Rectal smooth muscle tissue (tissue), 1 donor: ENCODE measurements around the gene CRYBG1.

Source experiments
- H3K27ac ChIP-seq: one replicate; pipeline ENCODE4 v1.7.0; 2013; ENCODE audit warnings: low read depth, low read length, inconsistent platforms
- H3K27me3 ChIP-seq: one replicate; pipeline ENCODE4 v1.7.0; 2013; ENCODE audit warnings: low read length; ENCODE audit not compliant: control insufficient read depth, insufficient read depth
- H3K36me3 ChIP-seq: one replicate; pipeline ENCODE4 v1.7.0; 2013; ENCODE audit warnings: low read length; ENCODE audit not compliant: control insufficient read depth, insufficient read depth
- H3K4me1 ChIP-seq: one replicate; pipeline ENCODE4 v1.7.0; 2013; ENCODE audit warnings: low read length; ENCODE audit not compliant: control insufficient read depth, insufficient read depth
- H3K4me3 ChIP-seq: one replicate; pipeline ENCODE4 v1.7.0; 2013; ENCODE audit warnings: low read length
- H3K9ac ChIP-seq: one replicate; pipeline ENCODE4 v1.7.0; 2013; ENCODE audit warnings: low read length

Gene CRYBG1

DNA sequence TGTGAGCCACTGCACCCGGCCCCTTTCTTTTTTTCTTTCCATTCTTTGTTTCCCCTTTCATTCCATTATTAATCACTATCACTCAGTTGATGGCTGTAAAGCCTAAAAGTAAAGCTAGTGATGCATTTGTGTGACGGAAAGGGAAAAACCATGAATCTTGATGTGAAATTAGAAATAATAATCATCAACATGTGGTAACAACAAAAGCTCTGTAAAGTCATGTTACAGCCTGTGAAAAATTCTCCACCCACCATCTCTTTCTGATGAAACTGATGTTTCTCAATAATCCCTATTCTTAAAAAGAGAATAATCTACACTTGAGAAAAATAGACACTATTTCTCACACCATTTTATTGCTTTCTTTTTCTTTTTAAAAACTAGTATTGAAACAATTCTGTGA lies 80.0 kb downstream of the CRYBG1 start:
- no peak overlapping the region for H3K27ac ChIP-seq
- H3K4me1 ChIP-seq = no peaks in the 10 kb centered on the region
- no peak overlapping the region for H3K4me3 ChIP-seq
- no peak overlapping the region for H3K9ac ChIP-seq
- H3K36me3 ChIP-seq = no peaks in the 10 kb centered on the region
- H3K27me3 ChIP-seq = no peaks in the 10 kb centered on the region

DNA sequence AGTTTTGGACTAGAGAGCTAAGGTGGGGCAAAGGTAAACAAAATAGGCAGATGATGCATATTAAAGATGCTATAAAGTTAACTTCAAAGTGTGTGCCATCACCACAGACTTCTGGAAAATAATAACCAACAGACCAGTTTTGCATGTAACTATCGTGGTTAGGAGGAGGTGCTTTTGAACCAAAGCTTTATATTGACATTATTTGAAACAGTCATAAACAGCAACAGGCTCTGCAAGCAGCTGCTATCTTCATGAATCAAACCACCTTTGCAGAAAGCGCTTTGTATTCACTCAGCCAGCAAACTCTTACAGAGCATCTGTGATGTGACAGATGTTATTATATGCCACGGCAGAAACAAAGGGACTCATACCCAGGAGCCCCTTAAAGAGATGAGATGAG lies 81.9 kb downstream of the CRYBG1 start:
- H3K4me1 ChIP-seq = no peaks in the 10 kb centered on the region
- no peak overlapping the region for H3K27ac ChIP-seq
- H3K36me3 ChIP-seq = no peaks in the 10 kb centered on the region
- H3K4me3 ChIP-seq = no peak overlapping the region
- H3K27me3 ChIP-seq = no peaks in the 10 kb centered on the region
- no peak overlapping the region for H3K9ac ChIP-seq

DNA sequence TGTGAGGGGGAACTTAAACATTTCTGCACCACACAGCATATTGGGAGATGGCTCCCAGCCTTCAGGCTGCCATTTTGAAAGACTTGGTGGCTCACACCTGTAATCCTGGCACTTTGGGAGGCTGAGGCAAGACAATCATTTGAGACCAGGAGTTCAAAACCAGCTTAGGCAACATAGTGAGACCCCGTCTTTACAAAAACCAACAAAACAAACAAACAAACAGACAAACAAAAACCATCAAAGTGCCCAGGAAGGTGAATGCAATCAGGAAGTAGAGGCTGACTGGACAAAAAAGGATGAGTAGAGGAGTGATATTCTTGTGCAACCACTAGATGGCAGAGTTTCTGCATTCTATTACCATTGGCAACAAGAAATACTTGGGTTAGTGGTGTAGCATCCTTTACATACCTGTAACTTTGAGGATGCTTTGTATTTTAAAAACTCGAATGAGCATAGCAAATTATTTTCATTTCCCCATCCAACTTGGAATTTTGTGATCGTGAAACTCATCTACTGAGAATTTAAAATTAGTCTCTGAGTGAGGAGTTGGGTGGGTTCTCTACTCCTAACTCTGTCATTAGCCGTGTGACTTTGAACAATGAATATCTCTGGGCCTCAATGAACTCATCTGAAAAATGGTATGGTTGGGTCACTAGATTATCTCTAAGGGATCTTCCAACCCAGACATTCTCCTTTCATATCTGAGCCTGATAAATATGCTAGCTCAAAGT lies 84.4 kb downstream of the CRYBG1 start:
- H3K9ac ChIP-seq = no peak overlapping the region

DNA sequence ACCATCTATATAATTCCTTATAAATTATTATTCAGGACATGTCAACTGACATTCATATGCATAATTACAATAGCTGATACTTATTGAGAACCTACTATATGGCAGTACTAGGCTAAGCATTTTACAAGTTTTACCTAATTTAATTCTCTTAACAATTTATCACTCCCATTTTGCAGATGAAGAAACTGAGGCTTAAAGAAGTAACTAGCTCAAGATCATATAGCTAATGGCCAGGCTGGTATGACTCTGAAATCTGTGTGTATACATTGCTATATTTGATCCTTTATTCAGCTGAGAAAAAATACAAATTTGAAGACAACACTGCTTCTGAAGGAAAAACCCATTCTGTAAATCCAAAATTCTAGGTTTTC lies 85.0 kb downstream of the CRYBG1 start:
- Histone ChIP-seq H3K9ac (no peak overlapping the region), H3K27me3 (no peaks in the 10 kb centered on the region), H3K27ac (no peak overlapping the region), H3K36me3 (no peaks in the 10 kb centered on the region), H3K4me3 (no peak overlapping the region), H3K4me1 (no peaks in the 10 kb centered on the region)

More for the DNA sequence above, 84.4 kb downstream of the CRYBG1 start:
- Histone ChIP-seq H3K27ac (no peak overlapping the region), H3K4me1 (no peaks in the 10 kb centered on the region), H3K27me3 (no peaks in the 10 kb centered on the region), H3K4me3 (no peak overlapping the region), H3K36me3 (no peaks in the 10 kb centered on the region)

DNA sequence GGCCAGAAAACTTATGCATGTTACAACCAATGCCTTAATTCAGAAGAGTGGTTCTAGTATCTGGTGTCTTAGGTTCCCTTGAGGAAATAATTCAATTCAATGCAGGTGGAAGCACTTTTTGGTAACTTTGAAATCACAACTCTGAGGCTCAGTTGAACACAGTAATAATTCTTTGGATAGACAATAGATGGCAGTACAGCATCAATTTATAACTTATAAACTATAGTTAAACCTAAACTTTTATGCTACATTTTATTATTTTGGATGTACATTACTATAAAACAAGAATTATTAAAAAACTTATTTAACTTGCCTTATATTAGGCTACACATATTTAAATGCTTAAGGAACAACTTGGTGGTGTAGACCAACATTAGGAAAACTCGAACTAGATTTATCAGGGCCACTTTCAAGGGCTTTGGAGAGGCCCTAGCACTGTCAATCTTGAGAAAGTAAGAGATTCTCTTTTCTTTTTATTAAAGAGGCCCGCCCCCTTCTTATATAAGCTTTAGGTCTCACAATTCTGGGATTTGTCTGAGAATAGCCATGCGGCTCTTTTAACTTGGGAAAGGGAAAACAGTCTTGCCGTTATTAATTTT lies 85.9 kb downstream of the CRYBG1 start:
- Histone ChIP-seq H3K27ac (no peak overlapping the region), H3K9ac (no peak overlapping the region), H3K4me3 (no peak overlapping the region), H3K36me3 (no peaks in the 10 kb centered on the region), H3K4me1 (no peaks in the 10 kb centered on the region), H3K27me3 (no peaks in the 10 kb centered on the region)

DNA sequence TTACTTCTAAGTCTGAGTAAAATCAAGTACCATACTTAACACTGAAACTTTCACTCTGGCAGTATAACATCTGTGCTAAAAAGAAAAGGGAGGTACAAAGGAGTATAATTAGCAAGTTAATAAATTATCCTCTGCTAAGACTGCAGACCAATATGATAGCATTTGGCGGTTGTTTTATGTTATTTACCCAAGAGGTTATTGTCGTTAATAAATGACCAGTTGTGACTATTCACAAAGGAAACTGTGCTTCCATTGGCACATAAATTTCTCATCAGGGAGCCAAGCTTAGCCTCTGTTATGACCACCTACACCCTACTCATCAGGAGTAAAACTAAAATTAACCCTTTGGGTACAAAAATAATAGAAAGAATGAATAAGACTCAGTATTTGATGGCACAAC lies 86.5 kb downstream of the CRYBG1 start:
- no peak overlapping the region for H3K27ac ChIP-seq
- H3K4me3 ChIP-seq = no peak overlapping the region
- no peaks in the 10 kb centered on the region for H3K27me3 ChIP-seq
- no peaks in the 10 kb centered on the region for H3K36me3 ChIP-seq
- H3K4me1 ChIP-seq = no peaks in the 10 kb centered on the region
- no peak overlapping the region for H3K9ac ChIP-seq

DNA sequence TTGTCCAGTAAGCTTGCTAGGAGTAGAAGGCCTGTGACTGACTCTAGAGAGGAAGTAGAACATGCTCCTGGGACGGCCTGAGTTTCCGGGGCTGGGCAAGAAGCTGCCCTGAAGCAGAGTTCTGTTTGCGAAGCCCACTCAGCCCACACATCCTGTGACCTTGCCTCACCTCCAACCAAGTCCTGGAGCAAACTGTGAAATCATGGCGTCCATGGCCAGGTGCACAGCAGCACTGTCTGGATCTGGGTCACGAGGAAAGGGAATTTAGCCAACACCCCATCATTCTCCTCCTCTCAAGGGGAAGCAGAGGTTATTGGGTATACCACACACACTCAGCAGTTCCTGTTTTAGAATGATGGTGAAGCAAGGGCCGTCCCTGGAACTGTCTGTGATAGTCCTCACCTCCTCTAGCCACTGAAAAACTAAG lies 87.5 kb downstream of the CRYBG1 start:
- Histone ChIP-seq H3K4me3 (no peak overlapping the region), H3K27me3 (no peaks in the 10 kb centered on the region), H3K4me1 (no peaks in the 10 kb centered on the region), H3K36me3 (no peaks in the 10 kb centered on the region), H3K9ac (no peak overlapping the region), H3K27ac (no peak overlapping the region)

DNA sequence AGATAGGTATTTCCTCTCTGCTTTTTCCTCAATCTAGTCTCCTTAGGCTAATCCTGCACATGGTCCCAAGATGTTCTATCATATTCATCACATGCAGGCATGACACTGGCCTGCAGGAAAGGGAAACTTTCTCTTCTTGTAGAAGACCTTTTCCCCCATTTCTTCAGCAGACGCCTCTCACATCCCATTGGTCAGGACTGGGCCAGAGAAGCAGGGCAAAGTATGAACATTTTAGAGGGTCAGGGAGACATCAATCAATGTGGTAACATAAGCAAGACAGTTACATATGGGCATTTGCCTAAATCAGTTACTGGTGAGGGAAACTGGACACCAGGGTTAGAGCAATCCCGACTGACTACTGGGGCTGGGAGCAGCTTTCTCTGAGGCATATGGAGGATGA lies 90.1 kb downstream of the CRYBG1 start:
- H3K27me3 ChIP-seq = no peaks in the 10 kb centered on the region
- H3K4me1 ChIP-seq = no peaks in the 10 kb centered on the region
- H3K27ac ChIP-seq = no peak overlapping the region
- no peaks in the 10 kb centered on the region for H3K36me3 ChIP-seq
- H3K9ac ChIP-seq = no peak overlapping the region
- H3K4me3 ChIP-seq = no peak overlapping the region

DNA sequence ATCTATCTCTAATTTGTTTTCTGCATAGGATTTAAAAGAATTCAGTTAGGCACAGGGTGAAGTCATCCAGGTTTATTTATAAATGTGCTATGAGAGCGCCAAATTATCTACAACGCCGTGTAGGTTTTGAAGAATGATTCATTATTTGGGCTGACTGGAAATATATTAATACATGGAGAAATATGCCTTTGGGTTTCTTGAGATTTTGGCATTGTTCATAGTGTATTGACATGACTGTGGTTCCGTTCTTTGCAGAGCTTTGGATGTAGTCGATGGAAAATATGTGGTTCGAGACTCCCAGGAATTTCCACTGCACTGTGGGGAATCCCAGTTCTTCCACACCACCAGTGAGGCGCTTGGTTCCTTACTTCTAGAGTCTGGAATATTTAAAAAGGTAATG lies 90.9 kb downstream of the CRYBG1 start:
- Histone ChIP-seq H3K36me3 (no peaks in the 10 kb centered on the region), H3K4me1 (no peaks in the 10 kb centered on the region), H3K4me3 (no peak overlapping the region), H3K9ac (no peak overlapping the region), H3K27ac (no peak overlapping the region), H3K27me3 (no peaks in the 10 kb centered on the region)

DNA sequence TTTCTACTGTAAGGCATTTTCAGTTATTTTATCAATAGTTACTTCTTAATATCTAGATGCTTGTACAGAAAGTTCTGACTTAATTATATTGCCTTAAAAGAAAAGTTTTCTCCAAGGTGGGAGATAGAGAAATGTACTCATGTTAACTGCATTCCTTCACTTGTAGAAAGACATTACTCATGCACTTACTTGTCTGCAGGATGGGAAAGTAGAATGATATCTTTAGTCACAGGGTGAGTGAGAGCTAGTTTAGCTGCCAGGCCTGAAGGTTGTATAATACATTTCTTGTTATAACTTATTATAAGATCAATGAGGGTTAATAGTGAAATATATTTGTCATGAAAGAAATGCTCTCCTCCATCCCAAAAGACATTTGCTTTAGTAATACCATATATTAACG lies 92.1 kb downstream of the CRYBG1 start:
- Histone ChIP-seq H3K4me3 (no peak overlapping the region), H3K4me1 (no peaks in the 10 kb centered on the region), H3K27me3 (no peaks in the 10 kb centered on the region), H3K36me3 (no peaks in the 10 kb centered on the region), H3K27ac (no peak overlapping the region), H3K9ac (no peak overlapping the region)

DNA sequence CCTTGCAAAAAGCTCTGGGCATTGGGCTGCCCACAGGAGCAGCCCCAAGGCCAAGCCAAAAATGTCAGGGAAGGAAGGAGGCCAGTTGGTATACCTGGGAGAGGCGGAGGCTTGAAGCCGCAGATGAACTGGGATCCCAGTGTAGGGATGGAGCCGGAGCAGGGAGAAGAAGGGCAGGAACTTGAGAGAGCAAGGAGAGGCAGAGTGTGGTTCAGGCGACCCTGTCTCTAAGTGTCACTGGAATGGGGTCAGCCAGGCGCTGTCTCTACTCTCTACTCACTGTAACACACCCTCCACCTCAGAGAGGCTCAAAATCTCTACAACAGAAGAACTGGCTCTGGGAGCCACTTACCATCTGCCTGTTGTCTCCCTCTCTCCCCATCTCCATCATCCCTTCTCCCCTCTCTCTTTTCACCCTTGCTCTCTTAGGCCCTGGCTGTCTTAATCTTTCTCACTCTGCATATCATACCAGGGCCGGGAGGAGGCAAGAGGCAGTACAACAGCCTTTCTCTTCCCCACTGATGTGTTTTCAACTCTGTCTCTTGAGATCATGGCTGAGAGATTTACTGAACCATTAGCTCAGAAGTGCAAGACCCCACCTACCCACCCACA lies 93.3 kb downstream of the CRYBG1 start:
- Histone ChIP-seq H3K27me3 (no peaks in the 10 kb centered on the region), H3K36me3 (no peaks in the 10 kb centered on the region), H3K27ac (no peak overlapping the region), H3K4me3 (no peak overlapping the region), H3K4me1 (no peaks in the 10 kb centered on the region), H3K9ac (no peak overlapping the region)

DNA sequence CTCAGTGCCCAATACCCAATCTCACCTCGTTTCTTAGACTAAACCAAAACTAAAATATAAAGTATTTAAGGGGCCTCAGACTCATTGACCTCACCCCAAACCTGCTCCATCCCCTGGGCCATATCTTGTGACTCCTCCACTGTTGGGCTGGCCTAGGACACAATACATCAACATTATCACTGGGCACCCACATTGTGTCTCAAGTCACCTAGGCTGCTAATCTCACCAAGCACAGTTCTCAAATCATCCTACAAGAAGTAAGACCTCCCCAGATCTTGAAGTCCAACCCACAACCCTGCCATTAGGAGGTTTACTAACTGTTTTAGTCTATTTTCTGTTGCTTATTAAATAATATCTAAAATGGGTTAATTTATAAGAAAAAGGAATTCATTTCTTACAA lies 96.2 kb downstream of the CRYBG1 start:
- Histone ChIP-seq H3K36me3 (no peaks in the 10 kb centered on the region), H3K27ac (no peak overlapping the region), H3K4me3 (no peak overlapping the region), H3K9ac (no peak overlapping the region), H3K27me3 (no peaks in the 10 kb centered on the region), H3K4me1 (no peaks in the 10 kb centered on the region)
